Measurements from ENCODE around the gene L1CAM. TPM values are rescaled to one million over a fixed set of nuclear protein-coding genes. Genes with fewer than 3 reads are reported as not detected.

The L1CAM gene
- total RNA-seq, 2 donors from 2014 or later, result 3.7 to 8.8 TPM

DNA sequence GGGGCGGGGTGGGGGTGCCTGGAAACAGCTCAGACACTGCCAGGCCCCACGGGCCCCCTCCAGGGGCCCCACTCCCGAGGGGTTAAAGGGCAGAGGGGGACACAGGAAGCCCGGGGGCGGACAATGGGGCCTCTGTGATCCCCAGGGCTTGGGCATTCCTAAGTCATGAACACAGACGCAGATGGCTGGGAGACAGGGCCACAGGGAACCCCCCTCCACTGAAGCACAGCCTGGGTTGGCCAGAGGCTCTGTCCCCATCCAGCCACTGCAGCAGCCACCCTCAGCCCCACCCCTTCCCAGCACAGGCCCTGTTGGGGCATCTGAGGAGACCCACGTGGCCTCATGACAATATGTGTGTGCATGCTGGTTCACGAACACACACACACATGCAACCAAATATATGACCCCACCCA, 3.9 kb downstream of the L1CAM start:
- no peak for DNase-seq
- ATAC-seq, result no peak
- intact Hi-C loops (cut with DNase I, micrococcal nuclease), result no loop called here

DNA sequence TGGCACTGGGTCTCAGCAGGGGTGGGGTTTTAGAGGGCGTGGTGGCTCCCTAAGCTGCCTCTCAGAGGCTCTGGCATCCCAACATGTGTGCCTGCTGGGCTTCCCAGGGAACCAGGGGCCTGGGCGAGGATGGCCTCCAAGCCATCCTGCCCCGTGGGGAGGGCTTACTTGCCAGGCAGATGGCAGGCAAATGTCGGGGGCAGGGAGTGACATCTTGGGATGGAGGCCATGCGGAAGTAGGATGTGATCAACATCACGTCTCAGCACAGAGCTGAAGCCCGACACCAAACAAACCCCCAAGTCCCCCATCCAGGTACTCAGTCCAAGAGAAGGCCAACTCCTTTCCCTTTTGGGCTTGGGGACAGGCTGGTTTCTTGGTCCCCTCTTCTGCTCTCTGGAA, 4.7 kb downstream of the L1CAM start:
- intact Hi-C loops (cut with DNase I, micrococcal nuclease), result no loop called here
- DNase-seq, result no peak
- no peak for ATAC-seq

DNA sequence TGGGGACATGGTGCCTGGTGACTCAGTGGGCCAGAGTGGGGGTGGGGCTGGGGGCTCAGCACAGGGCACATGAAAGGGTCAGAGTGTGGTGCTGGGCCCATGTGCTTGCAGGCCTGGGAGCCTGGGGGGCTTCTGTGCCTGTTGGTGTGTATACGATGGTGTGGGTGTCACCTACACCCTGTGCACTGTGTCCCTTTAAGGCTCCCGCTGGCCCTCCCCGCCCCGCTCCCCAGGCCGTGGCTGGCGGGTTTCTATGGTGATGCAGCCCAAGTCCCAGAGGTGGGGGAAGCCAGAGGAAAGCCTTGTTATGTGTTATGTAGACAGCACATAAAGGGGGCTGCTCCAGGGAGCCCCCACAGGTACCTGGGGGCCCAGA, 5.5 kb downstream of the L1CAM start:
- intact Hi-C loops (cut with DNase I, micrococcal nuclease), result no loop called here
- DNase-seq, result no peak
- ATAC-seq, result no peak

DNA sequence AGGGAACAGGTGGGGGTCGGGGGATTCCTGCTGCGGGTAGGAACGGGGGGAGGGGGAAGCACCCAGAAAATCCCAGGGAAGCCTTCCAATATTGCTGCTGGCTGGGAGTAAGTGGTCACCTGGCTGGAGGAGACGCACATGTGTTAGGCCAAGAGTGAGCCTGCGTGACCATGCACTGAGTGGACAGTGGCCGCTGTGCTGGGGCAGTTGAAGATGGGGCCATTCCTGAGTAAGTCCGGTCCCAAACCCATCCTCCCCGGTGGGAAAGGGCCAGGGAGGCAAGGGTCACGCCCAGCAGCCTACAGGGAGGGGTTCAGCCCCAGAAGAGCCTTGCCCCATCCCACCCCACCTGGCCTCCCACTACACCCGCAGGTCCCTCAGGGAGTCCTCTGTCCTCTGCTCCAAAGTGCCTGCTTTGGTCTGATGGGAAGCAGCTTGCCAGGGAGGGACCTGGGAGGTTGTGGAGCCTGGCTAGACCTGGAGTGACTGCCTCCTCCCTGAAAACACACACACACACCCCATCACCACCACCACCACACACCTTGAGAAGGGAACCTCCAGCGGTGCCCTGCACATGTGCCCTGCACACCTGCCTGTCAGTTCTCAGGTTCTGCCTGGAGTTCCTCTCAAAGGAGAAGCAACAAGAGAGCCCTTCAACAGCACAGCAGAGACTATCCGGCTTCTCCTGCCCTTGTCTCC, 6.1 kb downstream of the L1CAM start:
- DNase-seq (no peak), ATAC-seq (no peak)
- intact Hi-C loops (cut with DNase I, micrococcal nuclease), result no loop called here

DNA sequence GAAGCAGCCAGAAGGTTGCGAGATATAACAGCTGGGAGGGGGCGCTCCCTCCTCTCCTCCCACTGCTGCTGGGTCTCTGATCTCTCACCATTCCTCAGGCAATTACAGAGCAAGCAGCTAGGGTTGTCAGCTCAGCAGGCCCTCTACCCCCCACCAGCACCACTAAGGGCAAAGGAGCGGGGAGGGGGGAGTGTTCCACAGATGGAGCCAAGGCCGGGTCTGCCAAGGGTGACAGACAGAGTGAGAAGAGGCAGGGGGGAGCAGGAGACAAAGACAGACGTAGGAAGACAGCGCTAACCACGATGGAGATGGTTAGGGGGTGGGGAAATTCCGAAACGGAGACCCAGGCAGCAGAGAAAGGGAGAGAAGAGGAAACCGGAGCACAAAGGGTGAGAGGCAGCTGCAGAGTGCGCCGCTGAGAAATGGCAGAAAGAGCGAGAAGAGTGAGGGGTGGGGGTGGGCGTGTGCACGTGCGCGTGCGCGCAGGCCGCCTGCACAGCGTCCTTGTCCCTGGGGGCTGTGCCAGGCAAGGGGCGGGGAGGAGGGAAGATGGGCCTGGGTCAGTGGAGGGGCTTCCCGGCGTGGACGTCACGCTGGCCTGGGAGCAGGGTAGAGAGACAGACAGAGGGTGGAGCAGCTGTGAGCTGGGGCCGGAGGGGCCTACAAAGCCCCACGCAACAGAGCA, 6.9 kb downstream of the L1CAM start:
- intact Hi-C loops (cut with DNase I, micrococcal nuclease), result no loop called here
- DNase-seq (no peak), ATAC-seq (no peak)

DNA sequence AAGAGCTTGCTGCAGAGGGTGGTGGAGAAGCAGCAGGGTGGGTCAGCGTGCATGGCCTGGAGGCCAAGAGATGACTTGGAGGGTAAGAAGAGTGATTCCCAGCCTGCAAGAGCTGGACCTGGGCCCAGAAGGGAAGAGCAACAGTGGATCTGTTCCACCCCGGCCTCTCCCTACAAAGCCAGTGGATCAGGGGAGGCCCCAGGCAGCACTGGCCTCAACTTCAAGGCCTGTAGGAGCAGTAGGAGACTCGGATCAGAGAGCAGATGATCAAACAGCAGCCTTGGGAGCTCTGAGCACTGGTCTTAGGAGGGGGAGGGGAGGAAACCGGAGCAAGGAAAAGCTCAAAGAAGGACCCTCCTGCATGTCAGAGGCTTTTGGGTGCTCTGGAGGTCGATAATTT, 7.6 kb downstream of the L1CAM start:
- ATAC-seq (no peak), DNase-seq (no peak)
- intact Hi-C loops (cut with DNase I, micrococcal nuclease), result no loop called here

DNA sequence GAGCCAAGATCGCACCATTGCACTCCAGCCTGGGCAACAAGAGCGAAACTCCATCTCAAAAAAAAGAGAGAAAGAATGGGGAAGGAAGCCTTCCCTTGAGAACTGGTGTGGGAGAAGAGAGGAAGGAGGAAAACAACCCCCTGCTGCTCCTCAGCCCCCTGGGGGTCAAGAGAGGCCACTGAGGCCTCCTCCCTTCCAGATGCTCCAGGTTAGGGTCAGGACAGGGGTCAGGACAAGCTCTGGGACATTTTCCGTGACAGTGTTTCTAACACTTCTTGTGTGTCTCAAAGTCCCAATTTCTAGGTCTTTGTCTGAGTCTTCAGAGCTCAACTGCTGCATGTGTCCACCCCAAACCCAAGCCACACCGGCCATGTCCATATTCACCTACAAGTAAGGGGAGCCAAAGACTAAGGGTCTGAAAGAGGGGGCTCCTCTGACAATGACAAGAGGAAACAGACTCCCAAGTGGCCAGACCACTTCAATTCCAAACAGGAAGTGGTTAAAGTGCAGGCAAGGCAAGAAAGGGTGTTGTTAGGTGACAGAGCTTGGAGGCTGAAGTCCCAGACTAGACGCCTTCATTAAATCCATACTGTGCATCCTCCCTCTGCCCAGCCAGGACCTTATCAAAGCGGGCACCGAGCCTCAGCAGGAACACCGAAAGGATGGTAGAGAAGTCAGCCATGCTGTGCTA, 8.3 kb downstream of the L1CAM start:
- intact Hi-C loops (cut with DNase I, micrococcal nuclease), result no loop called here
- DNase-seq (no peak), ATAC-seq (no peak)

DNA sequence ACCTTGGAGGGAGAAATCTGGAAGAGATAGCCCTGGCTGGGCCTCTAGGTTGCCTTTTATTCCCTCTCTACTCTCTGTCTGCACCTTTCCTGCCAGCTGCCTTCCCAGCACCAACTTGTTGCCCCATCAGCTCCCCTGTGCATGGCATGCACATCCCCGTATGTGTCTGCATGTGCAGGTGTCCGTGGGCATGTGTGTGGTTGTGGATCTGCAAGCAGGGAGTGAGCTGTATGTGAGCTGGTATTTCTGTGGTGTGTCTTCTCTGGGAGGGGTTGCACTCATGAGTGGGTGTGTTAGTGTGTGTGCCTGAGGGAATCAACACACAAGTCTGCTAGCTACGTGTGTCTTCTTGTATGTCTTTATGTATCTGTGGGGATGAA, 9.9 kb downstream of the L1CAM start:
- ATAC-seq (no peak), DNase-seq (no peak)
- intact Hi-C loops (cut with DNase I, micrococcal nuclease), result no loop called here

DNA sequence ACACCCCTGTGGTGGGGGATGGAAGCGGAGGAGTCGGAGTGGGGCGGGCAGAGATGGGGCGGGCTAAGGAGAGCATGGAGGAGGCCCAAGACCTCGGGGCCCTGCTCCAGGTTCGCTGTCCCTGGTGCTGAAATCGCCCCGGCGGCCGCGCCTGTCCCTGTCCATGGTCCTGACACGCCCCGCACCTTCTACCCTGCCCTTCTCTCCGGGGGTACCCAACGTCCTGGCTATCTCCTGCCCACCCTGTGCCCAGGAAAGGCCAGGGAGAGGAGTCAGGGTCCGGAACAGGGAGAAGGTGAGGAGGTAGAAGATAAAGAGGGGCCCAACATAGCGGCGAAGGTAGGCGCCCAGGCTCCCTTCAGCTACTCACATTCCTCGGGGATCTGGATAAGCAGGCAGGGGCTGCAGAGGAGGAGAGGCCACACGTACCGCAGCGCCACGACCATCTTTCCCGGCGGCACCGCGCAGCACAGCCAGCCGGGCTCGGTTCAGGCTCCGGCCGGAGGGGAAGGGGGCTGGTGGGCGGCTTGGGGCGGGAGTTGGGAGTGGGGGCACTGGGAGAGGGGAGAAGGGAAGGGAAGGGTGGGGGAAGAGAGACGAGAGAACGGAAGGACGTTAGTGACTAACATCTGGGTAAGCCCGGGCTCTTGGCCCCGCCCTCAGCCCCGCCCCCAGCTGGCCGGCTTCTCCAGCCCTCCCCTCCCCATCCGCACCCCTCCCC, 10.4 kb downstream of the L1CAM start:
- ATAC-seq, result peak; percentile 68
- intact Hi-C loops (cut with DNase I, micrococcal nuclease), result no loop called here
- DNase-seq, result peak in 1 of 2 donors; percentile 59

DNA sequence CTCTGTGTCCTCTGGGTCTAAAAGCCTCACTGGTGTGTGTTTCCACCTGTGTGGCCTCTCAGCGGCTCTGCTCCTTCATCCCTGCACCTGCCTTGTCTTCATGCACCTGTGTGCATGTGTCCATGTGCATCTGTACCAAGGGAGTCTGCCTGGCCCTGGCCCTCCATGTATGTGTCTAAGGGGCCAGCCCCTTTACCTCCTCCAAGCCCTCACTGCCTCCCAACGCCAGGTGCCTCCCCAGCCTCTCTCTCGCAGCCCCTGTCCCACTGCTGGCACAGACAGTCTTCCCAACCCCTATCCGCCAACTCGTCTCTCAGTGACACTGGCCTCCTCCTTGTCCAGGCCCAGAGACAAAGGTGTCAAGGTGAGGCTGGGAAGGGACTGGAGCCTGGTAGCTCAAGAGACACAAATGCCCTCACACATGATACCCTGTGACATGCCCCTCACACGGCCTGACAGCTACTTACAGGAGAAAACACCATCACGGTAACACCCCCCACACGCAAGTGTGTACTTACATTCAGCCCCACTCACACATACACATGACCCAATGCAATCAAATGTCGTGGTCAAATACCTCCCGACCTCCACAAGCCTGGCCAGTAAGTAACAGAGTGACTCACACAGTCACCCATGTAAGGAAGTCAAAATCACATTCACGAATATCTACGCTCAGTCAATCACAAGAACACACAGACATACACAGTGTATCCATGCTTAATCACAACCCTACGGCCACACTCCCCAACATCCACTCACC, 11.4 kb downstream of the L1CAM start:
- intact Hi-C loops (cut with DNase I, micrococcal nuclease), result no loop called here
- ATAC-seq, result no peak

DNA sequence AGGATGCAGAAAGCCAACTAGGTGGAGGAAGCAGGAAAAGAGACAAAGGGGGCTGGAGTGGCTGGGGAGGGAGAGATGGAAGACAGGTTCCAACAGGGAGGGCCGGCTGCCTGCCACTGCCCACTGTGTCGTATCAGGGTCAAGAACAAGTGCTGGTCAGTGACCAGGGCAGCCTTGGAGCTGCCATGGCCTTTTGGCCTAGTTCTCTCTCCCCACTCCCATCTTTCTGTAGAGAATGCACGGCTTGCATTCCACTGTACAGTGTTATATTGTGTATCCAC, 11.9 kb downstream of the L1CAM start:
- intact Hi-C loops (cut with DNase I, micrococcal nuclease), result no loop called here
- no peak for DNase-seq
- ATAC-seq, result no peak

More for the DNA sequence above, 11.4 kb downstream of the L1CAM start:
- no peak for DNase-seq

DNA sequence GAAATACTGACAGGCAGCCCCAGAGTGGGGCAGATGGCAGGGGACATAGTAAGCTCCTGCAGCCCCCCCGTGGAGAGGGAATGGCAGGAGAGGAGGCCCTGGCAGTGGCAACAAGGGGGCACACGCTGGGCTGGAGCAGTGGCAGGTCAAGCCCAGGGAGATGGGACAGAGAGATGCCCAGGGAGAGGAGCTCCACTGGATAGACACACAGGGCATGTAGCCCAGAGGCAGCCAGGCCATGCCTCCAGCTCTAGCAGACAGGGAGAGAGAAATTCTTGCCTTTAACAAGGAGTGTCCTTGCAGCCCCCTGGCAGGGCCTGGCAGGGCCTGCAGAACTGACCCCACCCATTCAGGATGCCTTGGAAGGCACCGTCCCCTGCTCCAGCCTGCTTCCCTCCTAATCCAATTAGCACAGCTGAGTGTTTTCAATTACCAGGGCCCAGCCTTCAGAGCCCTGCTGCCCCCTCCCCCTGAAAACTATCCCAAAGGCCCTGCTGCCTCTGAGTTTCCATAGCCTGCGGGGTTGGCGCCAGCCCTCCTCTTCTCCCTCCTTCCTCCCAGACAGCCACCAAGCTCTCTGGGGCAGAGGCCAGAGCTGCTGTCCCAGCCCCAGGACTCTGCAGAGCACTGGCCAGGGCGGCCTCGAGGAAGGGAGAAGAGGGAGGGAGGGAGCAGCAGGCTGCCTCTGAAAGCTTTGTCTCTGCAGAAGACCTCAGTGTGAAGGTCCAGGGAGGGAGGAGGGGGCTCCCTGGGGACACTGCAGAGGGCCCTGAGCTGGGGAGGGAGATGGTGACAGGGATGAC, 12.5 kb downstream of the L1CAM start:
- ATAC-seq (no peak), DNase-seq (no peak)
- intact Hi-C loops (cut with DNase I, micrococcal nuclease), result no loop called here

DNA sequence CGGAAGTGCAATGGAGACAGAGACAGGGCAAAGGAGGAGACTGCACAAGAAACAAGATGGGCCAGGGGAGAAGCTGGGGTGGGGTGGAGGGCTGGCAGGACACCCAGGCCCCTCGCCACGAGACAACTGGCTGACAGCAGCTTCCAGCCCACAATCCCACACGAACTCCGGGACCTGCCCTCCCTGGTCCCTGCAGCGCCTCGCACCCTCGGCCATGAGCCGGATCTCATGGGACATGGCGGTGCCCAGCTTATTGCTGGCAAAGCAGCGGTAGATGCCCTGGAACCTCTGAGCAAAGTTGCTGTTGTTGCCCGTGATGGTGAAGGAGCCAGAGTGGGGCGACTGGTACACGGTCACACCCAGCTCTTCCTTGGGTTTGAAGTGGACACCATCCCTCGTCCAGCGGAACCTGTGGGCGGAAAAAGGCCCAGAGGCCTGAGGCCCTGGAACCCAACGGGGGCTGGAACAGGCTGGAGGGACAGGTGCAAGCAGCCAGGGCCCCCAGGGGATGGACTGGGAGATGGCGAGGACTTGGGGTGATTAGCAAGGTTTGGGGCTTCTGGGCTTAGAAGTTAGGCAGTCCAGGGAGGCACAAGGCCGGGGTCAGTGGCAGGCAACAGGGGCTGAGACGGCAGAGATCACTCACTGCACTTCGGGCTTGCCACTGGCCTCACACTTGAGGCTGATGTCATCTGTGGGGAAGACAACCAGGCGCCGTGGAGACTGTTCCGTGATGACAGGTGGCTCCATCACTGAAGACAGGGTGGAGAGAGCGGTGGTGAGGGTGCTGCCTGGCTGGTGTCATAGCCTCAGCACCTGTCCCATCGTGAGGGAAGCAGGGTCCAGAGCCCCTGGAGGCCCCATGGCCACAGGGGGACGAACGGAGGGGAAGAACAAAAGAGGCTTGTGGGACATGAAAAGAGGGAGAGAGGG, 13.8 kb downstream of the L1CAM start:
- no peak for DNase-seq
- intact Hi-C loops (cut with DNase I, micrococcal nuclease), result no loop called here
- ATAC-seq, result no peak

DNA sequence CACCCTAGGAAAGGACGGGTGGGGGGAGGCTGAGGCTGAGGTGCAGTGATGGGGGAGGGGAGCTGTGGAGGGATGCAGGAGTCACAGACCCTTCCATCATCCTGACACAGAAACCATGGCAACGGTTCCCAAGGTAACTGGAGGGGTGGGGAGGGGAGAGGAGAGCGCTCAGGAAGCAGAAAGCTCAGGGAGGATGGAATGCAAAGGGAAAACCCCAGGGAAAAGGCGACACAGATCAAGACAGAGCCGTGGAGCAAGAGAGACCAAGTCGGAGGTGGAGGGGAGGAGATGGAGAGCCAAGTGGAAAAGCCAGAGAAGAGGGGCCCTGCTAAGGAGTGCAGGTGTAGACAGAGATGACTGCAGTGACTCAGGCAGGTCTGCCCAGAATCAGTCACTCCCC, 14.5 kb downstream of the L1CAM start:
- intact Hi-C loops (cut with DNase I, micrococcal nuclease), result no loop called here
- no peak for DNase-seq
- no peak for ATAC-seq

DNA sequence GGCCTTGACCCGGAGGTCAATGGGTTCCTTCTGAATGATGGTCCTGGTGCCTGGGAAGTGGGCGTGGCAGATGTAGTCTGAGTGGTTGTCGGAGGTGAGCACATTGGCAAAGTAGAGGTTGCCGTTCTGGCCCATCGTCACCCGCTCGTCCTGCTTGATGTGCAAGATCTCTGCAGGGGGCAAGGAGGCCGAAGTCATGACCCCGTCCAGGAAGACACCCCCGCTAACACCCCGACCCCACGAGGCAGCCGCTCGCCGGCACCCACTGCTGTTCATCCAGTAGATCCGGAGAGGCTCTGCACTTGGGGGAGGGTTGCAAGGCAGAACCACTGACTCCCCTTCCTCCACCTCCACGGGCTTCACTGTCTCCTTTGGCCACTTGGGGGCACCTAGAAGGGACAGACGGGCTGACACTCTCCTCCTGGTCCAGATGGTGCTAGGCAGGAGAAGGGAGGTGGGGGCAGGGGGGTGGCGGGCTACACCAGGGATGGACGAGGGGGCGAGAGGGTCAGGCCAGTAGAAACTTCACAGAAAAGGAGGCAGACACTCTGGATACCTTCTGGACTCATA, 15.1 kb downstream of the L1CAM start:
- DNase-seq, result no peak
- ATAC-seq, result no peak
- intact Hi-C loops (cut with DNase I, micrococcal nuclease), result no loop called here

DNA sequence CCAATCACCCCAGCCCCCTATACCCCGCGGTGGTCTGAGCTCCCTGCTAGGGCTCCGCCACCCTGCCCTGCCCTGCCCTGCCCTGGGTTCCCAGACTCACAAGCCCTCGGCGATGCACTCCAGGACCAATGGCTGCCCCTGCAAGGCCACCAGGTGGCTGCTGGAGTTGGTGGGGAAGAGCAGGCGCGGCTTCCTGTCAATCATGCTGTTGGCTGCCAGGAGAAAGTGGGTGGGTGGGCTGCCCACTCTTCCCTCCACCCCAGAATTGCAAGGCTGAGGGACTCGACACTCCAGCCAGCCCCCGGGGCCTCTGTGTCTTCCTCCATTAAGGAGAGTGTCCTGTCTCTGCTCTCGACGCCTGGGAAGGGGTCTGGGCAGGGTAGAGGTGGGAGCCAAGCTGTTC, 15.7 kb downstream of the L1CAM start:
- intact Hi-C loops (cut with DNase I, micrococcal nuclease), result no loop called here
- no peak for DNase-seq

More for the DNA sequence above, 15.7 kb downstream of the L1CAM start:
- no peak for ATAC-seq
